Pancreas (tissue), 10 donors: ENCODE data around the gene EXOC3. TPM values are rescaled to one million over a fixed set of nuclear protein-coding genes. Genes with fewer than 3 reads are reported as not detected.
"Not testable (repeated sequence)": the region's sequence is repeated elsewhere in the genome, so short reads cannot be mapped to it uniquely, and the experiment has no call there.

ENCODE experiments used
- ATAC-seq, 4 donors: fragments of 200-7000 bp; cut with Tn5 transposase; one replicate each; pipeline versions ENCODE4 v1.8.0 to v1.9.1; 2020; ENCODE audit warnings: mild to moderate bottlenecking in 4 of 4, moderate library complexity in 4 of 4
- DNase-seq, 6 donors: peaks; one replicate each; pipeline ENCODE4 v3.0.0-alpha.2; 2020
- FAIRE-seq: peaks from 2 replicates; lab custom pipeline; 2012; peaks lifted over from hg19 to GRCh38; lab: Jason Lieb, UNC
- H3K27ac ChIP-seq, 4 donors: fragments of 200-600 bp; sonication (generic); 1 replicate in 3 of 4; 2 replicates in 1 of 4; pipeline versions ENCODE4 v1.5.0 to v1.8.0; 2020
- H3K27me3 ChIP-seq, 4 donors: fragments of 200-600 bp; one replicate each; pipeline ENCODE4 v1.8.0; 2021
- H3K36me3 ChIP-seq, 3 donors: fragments of 200-600 bp; sonication (generic) in 1 of 3; one replicate each; pipeline versions ENCODE4 v1.5.0 to v1.8.0; 2020 to 2021
- H3K4me1 ChIP-seq, 3 donors: fragments of 200-600 bp; one replicate each; pipeline ENCODE4 v1.8.0; 2021
- H3K4me3 ChIP-seq, 4 donors: fragments of 200-600 bp; sonication (generic) in 2 of 4; one replicate each; pipeline versions ENCODE4 v1.5.0 to v1.8.0; 2020 to 2021
- H3K9me3 ChIP-seq, 4 donors: fragments of 200-600 bp; one replicate each; pipeline ENCODE4 v1.8.0; 2021
- CTCF ChIP-seq, 4 donors: fragments of 200-600 bp; sonication (generic) in 3 of 4; IDR thresholded peaks; one replicate each; pipeline versions ENCODE4 v1.5.0 to v1.8.0; 2021; ENCODE audit warnings: antibody characterized with exemption in 4 of 4
- WGBS, 2 donors: extraction: QIAGEN DNeasy Blood & Tissue Kit; methylation state at CpG; one replicate each; pipeline ENCODE4 v1.1.7; 2013; 5-methylcytosine and 5-hydroxymethylcytosine counted together
- intact Hi-C, 3 donors: fragments of 100-400 bp; cut with DNase I; formaldehyde crosslinking; loops; one replicate each; pipeline versions ENCODE4 v1.11.1 to v1.14.2; 2022
- polyA plus RNA-seq, 2 donors: library from polyadenylated mRNA; stranded (reverse); fragments of 200-250 nt; gene quantifications; one replicate each; pipeline ENCODE4 v1.2.3, GENCODE V29; 2013
- total RNA-seq, 6 donors: library from RNA; stranded (reverse); fragmentation: NEBNext Ultra II Directional in 4 of 6; extraction: Animal tissue kit (Norgen Biotek cat#: 25700) in 4 of 6; gene quantifications; one replicate each; pipeline versions ENCODE4 v1.2.1 to v1.2.4, GENCODE V29; 2021 to 2023
- donor health status: healthy with polysubstance abuse.
- donor health status: DM: no; HTN: no; CAD: no; lungs with moderate emphysema.
- donor health status: DM: no; HTN: no; CAD: no.
- donor health status: control.
- donor health status: control.
- donor health status: Bipolar disorder and iron deficiency.
- donor health status: DM: yes; HTN: yes; CAD: no.
- donor health status: DM: no; HTN: no; CAD: no.
- donor health status: DM: no; HTN: no; CAD: no.
- donor health status: DM: yes; HTN: yes; CAD: no.

The EXOC3 gene
- total and polyA plus RNA-seq, 8 donors, result 24.5 to 71.8 (median 38.8) TPM

GRCh38 chr5:395921-396530 lies 47.0 kb upstream of the EXOC3 start:
- no peaks in the 10 kb centered on the region for H3K36me3 ChIP-seq
- H3K27ac ChIP-seq, result no peak overlapping the region
- intact Hi-C loops, result no loop called here
- TF ChIP-seq CTCF (IDR thresholded peaks at IDR 0.05), result no peak
- ATAC-seq (no peak), DNase-seq (peak in 2 of 6 donors; percentile 3 to 48), FAIRE-seq (no peak)
- H3K4me1 ChIP-seq, result peaks cover 0 to 6% (median 0%) of the 10 kb centered on the region in 3 donors
- no peak overlapping the region for H3K4me3 ChIP-seq
- 86 to 91% methylated on average over 17 of the region's 17 CpGs for WGBS, 2 donors
- H3K9me3 ChIP-seq, result no peaks in the 10 kb centered on the region
- no peaks in the 10 kb centered on the region for H3K27me3 ChIP-seq

GRCh38 chr5:396531-396961 lies 46.4 kb upstream of the EXOC3 start:
- Histone ChIP-seq H3K27me3 (no peaks in the 10 kb centered on the region), H3K4me3 (no peak overlapping the region), H3K9me3 (no peaks in the 10 kb centered on the region), H3K27ac (no peak overlapping the region), H3K36me3 (no peaks in the 10 kb centered on the region), H3K4me1 (peaks cover 0 to 6% (median 0%) of the 10 kb centered on the region in 3 donors)
- DNase-seq (peak in 2 of 6 donors; percentile 5 to 51), ATAC-seq (no peak), FAIRE-seq (no peak)
- intact Hi-C loops, result no loop called here
- WGBS, 2 donors, result 89 to 95% methylated on average over 11 to 13 of the region's 13 CpGs
- TF ChIP-seq CTCF (IDR thresholded peaks at IDR 0.05), result no peak

GRCh38 chr5:398141-398474 lies 44.9 kb upstream of the EXOC3 start:
- H3K27ac ChIP-seq, H3K27me3 ChIP-seq, intact Hi-C loops, ATAC-seq, FAIRE-seq, H3K4me1 ChIP-seq, H3K36me3 ChIP-seq, H3K9me3 ChIP-seq, H3K4me3 ChIP-seq: not testable (repeated sequence)
- WGBS, 2 donors, result 85 to 92% methylated on average over 15 of the region's 15 CpGs
- peak in 1 of 6 donors; percentile 5 for DNase-seq

GRCh38 chr5:398475-399295 lies 44.3 kb upstream of the EXOC3 start:
- Histone ChIP-seq H3K4me3 (no peak overlapping the region), H3K36me3 (no peaks in the 10 kb centered on the region), H3K27ac (no peak overlapping the region), H3K9me3 (no peaks in the 10 kb centered on the region), H3K4me1 (peaks cover 0 to 6% (median 0%) of the 10 kb centered on the region in 3 donors), H3K27me3 (no peaks in the 10 kb centered on the region)
- no peak for FAIRE-seq
- intact Hi-C loops, result no loop called here
- no peak for ATAC-seq
- peak in 2 of 6 donors; percentile 6 to 68 for DNase-seq
- no peak for TF ChIP-seq CTCF (IDR thresholded peaks at IDR 0.05)
- WGBS, 2 donors, result 76 to 86% methylated on average over 35 of the region's 35 CpGs

- whole genome bisulfite sequencing, 2 donors, result 29 to 30% methylated on average over 45 of the region's 45 CpGs
These were observed 43.4 kb upstream of the EXOC3 start for GRCh38 chr5:399296-400281.

More at GRCh38 chr5:399296-400281, 43.4 kb upstream of the EXOC3 start:
- FAIRE-seq (no peak), DNase-seq (peak; percentile 56 to 87 (median 64)), ATAC-seq (peak; percentile 73 to 97 (median 92))
- H3K27ac ChIP-seq, result peak overlapping the region in 2 of 4 donors; percentile 42 to 55
- peak overlapping the region in 1 of 4 donors; percentile 25 for H3K4me3 ChIP-seq
- no peaks in the 10 kb centered on the region for H3K27me3 ChIP-seq
- no peaks in the 10 kb centered on the region for H3K9me3 ChIP-seq
- H3K36me3 ChIP-seq, result no peaks in the 10 kb centered on the region
- TF ChIP-seq CTCF (IDR thresholded peaks at IDR 0.05), result no peak
- intact Hi-C loops, result no loop called here
- H3K4me1 ChIP-seq, result peaks cover 0 to 6% (median 0%) of the 10 kb centered on the region in 3 donors
